ENCODE results near the gene SLC9A9. TPM values are rescaled to one million over a fixed set of nuclear protein-coding genes. Genes with fewer than 3 reads are reported as not detected.
A peak's percentile ranks its signal among the peaks of the same experiment; 100 is the strongest.

SLC9A9 gene
- total RNA-seq, 1 experiment from 2014 or later = 1.4 TPM

DNA sequence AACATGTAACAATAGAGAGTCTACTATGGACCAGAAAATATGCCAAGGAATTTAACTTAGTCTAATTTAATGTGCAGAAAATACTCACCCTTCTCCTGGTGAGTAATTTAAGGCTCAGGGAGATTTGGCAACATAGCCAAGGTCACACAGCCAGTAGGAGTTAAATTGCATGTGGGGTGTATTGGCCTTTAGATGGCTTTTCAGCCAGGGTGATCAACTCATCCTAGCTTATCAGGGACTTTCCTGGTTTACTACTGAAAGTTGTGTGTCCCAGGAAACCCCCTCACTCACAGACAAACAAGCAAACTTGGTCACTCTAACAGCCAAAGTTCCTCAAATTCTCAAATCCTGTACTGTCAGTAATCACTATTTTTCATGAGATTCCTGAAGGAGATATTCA, 2.6 kb upstream of the SLC9A9 start:
- in situ Hi-C loops (cut with HindIII; ENCODE audit: low pct_unique_long_range_greater_than_20kb, low sequenced_read_pairs) = no loop called here

DNA sequence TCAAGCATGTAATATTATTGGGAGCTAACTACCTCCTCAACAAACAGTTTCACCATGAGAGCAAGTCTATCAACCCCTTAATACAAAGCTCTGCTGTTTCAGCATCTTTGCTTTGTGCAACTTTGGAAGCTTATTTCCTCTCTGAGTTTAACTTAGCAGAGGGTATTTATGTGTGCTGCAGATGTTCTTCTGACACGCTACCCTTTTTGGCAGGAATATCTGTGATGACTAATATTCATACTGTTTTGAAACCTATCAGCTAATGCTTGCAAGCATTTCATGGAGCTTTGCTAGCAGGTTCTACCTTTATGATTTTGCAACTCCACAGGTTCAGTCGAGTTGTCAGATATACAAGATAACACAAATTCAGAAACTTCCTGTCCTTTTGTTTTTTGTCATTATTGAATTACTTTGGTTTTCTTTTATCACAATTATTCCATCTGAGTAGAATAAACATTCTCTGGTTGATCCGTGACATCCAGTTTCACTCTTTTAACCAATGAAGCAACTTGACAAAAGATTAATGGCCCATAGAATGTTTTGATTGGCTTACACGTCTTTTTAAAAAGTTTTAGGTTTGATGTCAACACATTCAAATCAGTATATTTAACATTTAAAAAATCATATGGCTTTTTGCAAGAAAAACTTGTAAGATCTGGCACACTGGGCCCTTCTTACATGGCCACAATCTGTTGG, 1.7 kb upstream of the SLC9A9 start:
- in situ Hi-C loops (cut with HindIII; ENCODE audit: low pct_unique_long_range_greater_than_20kb, low sequenced_read_pairs) = no loop called here
- DNase-seq (ENCODE audit: low read depth) = no peak

More for the DNA sequence above, 2.6 kb upstream of the SLC9A9 start:
- no peak for DNase-seq (ENCODE audit: low read depth)

DNA sequence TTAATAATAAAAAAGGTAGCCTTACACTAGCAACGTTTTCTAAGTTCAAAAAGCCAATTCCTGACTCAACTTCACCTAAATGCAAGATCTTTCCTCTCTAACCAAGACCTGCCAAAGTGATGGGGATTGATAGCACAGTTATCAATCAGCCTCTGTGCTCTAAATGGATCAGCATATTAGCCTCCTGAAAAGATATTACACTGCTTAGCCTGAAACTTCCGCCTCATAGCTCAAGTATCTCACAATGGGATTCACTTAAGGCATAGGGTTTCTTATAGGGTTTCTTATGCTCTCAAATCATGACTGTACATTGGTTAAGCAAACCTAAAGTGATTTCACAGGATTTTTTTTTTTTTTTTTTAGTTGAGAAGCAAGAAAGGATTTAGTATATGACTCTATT, 436 bp upstream of the SLC9A9 start:
- in situ Hi-C loops (cut with HindIII; ENCODE audit: low pct_unique_long_range_greater_than_20kb, low sequenced_read_pairs) = no loop called here
- DNase-seq (ENCODE audit: low read depth) = no peak

DNA sequence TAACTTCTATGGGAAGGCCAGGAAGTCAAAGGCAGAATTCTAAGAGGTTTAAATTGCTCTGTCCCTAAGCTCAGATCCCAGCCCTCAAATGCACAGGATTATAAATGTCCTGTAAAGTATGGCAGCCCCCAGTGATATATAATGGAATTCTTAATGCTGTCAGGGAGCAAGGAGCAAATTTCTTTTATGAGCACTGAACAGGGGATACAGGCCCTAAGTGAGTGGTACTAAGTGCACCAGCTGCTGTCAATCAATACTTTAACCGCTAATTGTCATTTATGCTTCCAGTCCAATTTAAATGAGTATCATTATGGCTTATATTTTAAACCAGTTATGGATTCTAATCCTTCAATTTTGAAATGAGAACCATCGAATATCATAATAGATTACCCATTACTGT, 4.7 kb downstream of the SLC9A9 start:
- in situ Hi-C loops (cut with HindIII; ENCODE audit: low pct_unique_long_range_greater_than_20kb, low sequenced_read_pairs) = no loop called here
- DNase-seq (ENCODE audit: low read depth) = no peak

DNA sequence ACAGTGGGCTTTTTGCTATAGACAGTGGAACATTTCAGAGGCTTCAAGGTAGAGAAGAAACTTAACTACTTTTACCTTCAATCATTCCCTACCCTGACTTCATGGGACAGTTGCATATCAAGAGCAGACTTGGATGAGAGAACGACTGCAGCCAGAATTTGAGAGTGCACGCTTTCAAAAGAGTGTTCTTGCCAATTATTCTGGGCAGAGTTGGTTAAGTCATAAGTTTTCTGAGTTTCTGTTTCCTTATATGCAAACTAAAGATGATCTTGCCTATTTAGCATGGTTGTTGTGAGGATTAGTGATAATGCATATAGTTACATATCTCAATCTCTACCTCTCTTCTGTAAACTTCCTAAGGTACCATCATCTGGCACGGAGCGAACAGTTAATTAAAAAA, 7.6 kb downstream of the SLC9A9 start:
- DNase-seq (ENCODE audit: low read depth) = no peak
- in situ Hi-C loops (cut with HindIII; ENCODE audit: low pct_unique_long_range_greater_than_20kb, low sequenced_read_pairs) = no loop called here

DNA sequence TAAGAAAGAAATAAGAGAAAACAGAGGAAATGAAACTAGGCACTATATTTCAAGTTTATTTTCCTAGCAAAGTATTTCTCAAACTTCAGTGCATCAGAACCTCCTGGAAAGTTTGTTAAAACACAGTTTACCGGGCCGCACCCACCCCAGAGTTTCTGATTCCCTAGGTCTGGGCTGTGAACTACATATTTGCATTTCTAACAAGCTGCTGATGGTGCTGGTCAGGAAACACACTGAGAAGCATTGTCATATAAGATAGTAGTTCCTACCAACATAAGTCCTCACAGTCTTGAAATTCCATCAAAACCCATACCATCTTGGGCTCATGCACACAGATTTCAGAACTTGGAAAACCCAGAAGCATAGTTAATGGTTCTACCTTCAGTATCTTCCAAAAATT, 8.3 kb downstream of the SLC9A9 start:
- in situ Hi-C loops (cut with HindIII; ENCODE audit: low pct_unique_long_range_greater_than_20kb, low sequenced_read_pairs) = no loop called here

DNA sequence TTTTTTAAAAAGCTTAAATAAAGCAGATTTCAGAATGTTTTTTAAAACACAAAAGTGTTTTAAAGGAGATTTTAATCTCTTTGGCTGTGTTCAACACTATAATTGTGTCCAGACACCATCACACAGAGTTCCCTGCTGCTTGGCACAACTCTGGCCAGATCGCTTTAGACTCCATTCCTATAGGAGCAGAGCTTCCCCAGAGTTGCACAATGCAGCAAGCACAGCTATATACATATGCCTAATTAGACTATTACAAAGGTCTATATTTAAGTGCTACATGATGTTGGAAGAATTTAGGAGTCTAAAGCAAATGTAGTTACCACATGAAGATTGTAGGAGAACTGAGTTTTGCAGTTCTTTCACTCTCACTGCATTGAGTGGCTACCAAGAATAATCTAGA, 11.2 kb downstream of the SLC9A9 start:
- in situ Hi-C loops (cut with HindIII; ENCODE audit: low pct_unique_long_range_greater_than_20kb, low sequenced_read_pairs) = no loop called here
- no peak for DNase-seq (ENCODE audit: low read depth)

More for the DNA sequence above, 8.3 kb downstream of the SLC9A9 start:
- DNase-seq (ENCODE audit: low read depth) = no peak

DNA sequence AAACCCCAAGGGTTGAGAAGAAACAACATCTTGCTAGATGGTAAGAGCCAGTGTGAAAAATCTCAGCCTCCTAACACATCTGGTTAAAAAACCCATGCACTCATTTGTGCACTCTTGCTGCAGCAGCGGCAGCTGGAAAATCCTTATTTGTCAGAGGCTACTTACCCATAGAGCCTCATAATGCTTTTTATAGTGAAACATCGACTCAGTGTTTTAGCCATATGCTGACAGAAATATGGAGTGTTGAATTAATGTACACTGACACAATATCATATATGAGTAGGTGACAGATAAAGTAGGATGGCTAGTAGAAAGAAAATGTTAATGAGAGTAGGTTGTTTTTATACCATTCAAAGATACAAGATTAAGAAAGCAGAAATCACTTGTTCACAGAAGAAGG, 13.0 kb downstream of the SLC9A9 start:
- in situ Hi-C loops (cut with HindIII; ENCODE audit: low pct_unique_long_range_greater_than_20kb, low sequenced_read_pairs) = no loop called here
- no peak for DNase-seq (ENCODE audit: low read depth)

DNA sequence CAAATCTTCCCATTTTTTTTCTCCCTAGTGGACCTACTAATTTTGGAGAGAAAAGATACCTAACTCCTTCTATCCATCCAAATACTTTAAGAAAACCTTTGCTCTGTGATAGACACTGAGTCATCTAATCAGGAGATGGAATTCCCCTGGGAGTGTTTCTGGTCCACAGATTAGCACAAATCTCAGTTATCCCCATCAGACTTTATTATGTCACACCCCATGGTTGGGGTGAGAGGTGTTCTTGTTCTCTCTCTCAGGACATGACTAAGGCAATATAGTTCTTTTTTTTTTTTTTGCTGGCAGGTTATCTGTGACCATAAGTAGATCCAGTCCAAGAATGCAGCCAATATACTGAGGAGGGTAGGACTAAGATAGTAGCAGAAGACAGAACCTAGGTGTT, 15.8 kb downstream of the SLC9A9 start:
- in situ Hi-C loops (cut with HindIII; ENCODE audit: low pct_unique_long_range_greater_than_20kb, low sequenced_read_pairs) = no loop called here
- peak; percentile 70 for DNase-seq (ENCODE audit: low read depth)

DNA sequence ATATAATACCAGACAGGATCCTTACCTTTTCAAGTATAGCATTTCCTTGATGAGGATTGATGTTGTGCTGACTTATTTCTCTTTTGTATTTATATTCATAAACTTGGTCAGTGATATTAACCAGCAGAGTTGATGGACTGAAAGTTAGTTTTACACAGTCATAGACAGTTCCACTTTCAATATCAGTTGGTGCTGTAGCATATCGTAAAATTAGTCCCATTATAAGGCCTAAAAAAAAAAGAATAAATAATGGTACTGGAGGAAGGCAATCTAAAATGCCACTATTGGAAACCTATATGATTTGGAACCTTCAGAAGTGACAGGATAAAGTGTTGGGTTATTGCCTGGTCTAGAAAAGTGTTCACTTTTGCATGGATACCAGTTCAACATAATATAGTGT, 16.3 kb downstream of the SLC9A9 start:
- in situ Hi-C loops (cut with HindIII; ENCODE audit: low pct_unique_long_range_greater_than_20kb, low sequenced_read_pairs) = no loop called here
- DNase-seq (ENCODE audit: low read depth) = no peak

DNA sequence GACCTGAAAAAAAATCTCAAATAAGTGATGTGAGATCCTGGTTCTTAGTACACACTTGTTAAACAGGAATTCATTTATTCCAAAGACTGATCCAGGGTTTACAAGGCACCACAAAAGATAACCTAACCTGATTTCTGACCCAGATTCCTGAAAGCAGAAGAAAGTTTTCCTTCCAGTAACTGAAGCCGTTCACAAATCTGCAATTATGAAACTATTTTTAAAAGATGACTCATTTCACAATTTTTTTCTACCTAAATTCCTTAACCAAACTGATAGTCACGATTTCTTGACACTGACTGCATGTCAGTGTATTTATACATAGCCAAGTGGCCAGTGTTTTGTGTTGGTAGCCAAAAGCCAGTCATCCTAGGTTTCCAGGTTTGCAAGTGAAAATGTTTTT, 17.1 kb downstream of the SLC9A9 start:
- in situ Hi-C loops (cut with HindIII; ENCODE audit: low pct_unique_long_range_greater_than_20kb, low sequenced_read_pairs) = no loop called here
- DNase-seq (ENCODE audit: low read depth) = no peak

DNA sequence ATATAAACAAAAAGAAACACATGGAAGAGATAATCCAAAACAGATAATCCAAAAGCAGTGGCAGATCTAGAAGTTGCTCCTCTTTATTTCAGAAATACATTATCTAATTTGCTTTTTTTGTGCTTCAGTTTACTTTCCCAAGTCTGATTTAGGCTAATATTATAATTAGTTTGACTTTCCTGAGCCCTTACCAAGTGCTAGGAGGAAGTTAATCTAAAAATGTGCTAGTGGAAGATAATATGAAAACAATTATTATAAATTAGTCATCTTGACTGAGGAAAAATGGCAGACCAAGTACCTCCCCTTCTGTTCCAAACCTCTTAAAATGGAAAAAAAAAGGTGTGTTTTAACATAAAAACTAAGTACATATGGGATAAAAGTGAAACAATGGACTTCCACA, 17.5 kb downstream of the SLC9A9 start:
- in situ Hi-C loops (cut with HindIII; ENCODE audit: low pct_unique_long_range_greater_than_20kb, low sequenced_read_pairs) = no loop called here
- no peak for DNase-seq (ENCODE audit: low read depth)

DNA sequence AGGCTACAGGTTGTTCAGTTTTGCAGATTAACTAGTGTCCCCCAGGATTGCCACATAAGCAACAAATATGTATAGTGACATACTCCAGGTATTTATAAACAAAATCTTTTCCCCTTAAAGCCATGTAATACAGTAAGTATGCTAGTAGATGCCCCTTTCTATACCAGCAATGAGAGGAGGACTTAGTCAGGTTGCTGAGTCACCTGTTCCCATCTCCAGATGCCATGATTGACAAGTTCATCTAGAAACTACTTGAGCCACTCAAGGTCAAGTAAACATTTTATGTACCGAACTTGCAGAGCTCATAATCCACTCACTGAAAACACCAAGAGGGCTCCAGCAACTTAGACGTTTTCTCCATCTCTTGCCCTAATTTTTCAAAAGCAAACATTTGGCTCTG, 18.2 kb downstream of the SLC9A9 start:
- in situ Hi-C loops (cut with HindIII; ENCODE audit: low pct_unique_long_range_greater_than_20kb, low sequenced_read_pairs) = no loop called here
- DNase-seq (ENCODE audit: low read depth) = no peak

DNA sequence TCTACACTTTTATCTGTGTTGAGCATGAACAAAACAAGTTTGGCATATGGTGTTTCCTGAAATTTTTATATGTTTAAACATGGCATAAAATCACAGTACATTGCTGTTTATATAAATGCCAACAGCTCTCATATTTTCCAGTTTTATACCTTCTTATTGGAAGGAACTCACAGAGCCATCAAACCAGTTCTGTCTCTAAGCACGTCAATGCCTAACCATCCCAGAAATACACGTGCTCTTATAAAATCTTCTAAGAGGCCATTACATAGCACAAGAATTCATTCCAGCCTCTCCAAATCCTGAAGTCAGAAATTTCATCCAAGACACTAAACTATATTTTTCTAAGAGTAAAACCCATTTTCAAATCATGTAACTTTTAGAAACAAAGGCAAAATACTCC, 20.8 kb downstream of the SLC9A9 start:
- in situ Hi-C loops (cut with HindIII; ENCODE audit: low pct_unique_long_range_greater_than_20kb, low sequenced_read_pairs) = no loop called here
- DNase-seq (ENCODE audit: low read depth) = no peak

DNA sequence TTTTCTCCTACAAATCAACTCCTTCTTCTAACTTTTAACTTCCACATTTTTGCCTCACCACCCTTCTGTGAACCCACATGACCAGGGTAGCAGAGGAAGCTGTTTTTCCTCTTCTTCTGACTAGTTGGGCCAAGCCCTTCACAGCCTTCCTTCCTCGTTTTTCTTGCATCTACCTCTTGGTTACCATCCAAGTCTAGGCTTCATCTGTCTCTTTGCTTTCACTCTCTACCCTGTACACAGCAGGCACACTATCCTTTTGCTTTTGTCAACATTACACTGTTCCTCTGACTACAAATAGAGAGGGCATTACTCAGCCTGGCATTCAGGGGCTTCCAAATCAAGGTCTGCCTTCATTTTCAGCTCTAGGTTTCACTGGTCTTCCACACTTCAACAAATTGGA, 22.0 kb downstream of the SLC9A9 start:
- no peak for DNase-seq (ENCODE audit: low read depth)
- in situ Hi-C loops (cut with HindIII; ENCODE audit: low pct_unique_long_range_greater_than_20kb, low sequenced_read_pairs) = no loop called here

DNA sequence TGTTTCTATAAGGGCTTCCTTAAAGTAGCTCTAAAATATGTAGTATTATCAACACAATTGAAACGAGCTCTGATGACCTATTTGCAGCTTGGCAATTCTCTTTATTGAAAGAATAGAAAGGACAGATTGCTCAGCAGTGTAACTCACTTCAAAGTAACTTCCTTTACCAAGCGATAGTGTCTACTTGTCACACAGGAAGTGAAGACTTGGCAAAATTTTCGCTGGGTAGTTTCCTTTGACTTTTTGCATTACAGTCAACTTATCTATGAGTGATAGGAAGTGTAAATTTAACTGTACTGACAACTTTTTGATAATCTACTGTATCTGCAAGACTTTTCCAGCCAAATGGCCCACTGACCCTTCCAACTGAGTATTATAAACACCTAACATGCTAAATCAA, 22.8 kb downstream of the SLC9A9 start:
- no peak for DNase-seq (ENCODE audit: low read depth)
- in situ Hi-C loops (cut with HindIII; ENCODE audit: low pct_unique_long_range_greater_than_20kb, low sequenced_read_pairs) = no loop called here

DNA sequence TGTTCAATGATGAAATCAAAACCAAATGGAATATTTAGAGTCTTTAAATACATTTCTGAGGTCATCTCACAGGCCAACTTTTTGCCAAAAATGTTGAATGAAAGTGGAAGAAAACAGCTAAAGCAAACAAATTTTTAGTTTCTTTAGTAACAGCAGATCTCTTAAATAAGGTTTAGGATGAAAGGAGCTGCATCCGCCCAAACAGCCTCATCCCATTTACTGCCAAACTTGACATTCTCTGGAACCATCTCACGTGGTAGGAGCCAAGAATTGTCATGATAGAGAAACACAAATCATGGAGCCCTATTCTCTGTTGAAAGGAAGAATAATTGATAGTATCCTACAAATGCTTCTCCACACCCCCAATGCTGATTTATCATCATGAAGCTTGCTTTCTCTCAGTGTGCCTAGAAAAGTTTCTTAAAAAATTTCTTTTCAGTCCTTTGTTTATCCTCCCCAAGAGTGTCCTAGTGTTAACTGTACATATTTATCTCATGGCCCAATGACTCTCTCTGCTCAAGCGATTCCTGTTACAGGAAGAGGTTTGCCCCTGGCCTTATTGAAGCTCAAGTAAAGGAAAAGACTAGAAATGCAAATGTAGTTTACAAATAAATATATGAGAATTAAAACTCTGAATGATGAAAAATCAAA, 23.4 kb downstream of the SLC9A9 start:
- in situ Hi-C loops (cut with HindIII; ENCODE audit: low pct_unique_long_range_greater_than_20kb, low sequenced_read_pairs) = no loop called here
- DNase-seq (ENCODE audit: low read depth) = no peak

DNA sequence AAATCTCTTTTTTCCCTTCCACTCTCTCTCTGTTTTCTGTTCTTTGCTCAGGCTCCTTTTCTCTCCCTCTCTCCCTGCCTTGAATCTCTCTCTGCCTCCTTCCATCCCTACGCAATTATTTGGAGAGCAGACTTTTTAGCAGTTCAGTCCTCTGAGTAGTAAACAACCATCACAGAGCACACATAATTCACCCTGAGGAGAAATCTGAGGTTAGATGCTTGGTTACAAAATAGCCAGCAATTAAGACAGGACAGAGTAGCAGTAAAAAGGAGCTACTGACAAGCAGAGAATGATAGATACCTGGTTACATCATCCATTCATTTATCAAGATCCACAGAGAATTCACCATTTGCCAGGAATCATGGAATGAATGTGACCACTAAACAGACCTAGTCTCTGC, 25.5 kb downstream of the SLC9A9 start:
- in situ Hi-C loops (cut with HindIII; ENCODE audit: low pct_unique_long_range_greater_than_20kb, low sequenced_read_pairs) = no loop called here
- DNase-seq (ENCODE audit: low read depth) = no peak

DNA sequence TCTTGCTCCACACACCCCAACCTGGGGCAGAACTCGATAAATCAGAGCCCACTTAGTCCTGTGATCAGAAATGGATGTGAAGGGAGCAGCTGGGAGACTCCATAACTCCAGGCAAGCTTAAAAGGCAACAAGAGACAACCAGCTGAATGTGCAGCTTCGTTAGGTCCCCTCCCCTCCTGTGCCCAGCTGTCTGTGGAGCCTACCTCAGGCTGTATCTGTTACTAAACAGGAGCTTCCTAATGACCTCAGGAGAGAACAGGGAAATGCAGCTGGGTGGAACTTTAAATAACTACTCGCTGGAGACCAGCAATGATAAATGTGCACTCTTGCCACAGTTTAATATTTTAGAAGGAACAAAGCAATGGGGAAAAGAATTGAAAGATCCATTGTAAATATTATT, 25.9 kb downstream of the SLC9A9 start:
- DNase-seq (ENCODE audit: low read depth) = no peak
- in situ Hi-C loops (cut with HindIII; ENCODE audit: low pct_unique_long_range_greater_than_20kb, low sequenced_read_pairs) = no loop called here

DNA sequence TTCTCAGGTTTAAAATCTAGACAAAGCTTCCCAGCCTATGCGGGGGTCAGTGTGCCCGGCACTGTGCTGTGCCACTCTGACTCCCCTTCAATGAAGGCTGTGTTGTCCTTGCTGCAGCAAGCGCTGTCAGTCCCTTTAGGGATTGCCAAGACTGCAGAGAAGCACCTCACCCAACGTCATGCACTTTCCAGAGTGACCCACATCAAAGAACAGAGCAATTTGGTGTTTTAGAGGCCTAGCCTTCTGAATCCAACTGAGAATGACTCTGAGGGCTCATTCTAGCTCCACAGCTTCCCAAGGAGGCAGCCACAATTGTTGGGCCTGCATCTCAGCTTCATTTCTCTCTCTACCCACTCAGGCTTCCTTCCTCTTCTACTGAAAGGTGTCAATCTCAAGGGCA, 26.4 kb downstream of the SLC9A9 start:
- in situ Hi-C loops (cut with HindIII; ENCODE audit: low pct_unique_long_range_greater_than_20kb, low sequenced_read_pairs) = no loop called here
- DNase-seq (ENCODE audit: low read depth) = no peak
